GM18526 (cell line): ENCODE results near the gene MAGOH.
A peak's percentile ranks its signal among the peaks of the same experiment; 100 is the strongest.

ENCODE experiments used
- POLR2A ChIP-seq: IDR thresholded peaks from 3 replicates; pipeline ENCODE4 v1.6.1; 2011; ENCODE audit not compliant: insufficient read length; ENCODE audit errors: extremely low read depth

MAGOH gene

GRCh38 chr1:53256511-53257453 is 18.5 kb upstream of the MAGOH start:
- TF ChIP-seq POLR2A: no peak

- no peak for TF ChIP-seq POLR2A
Observed at GRCh38 chr1:53255031-53255430, 16.7 kb upstream of the MAGOH start.

GRCh38 chr1:53254011-53254640 is 15.8 kb upstream of the MAGOH start:
- TF ChIP-seq POLR2A: no peak

- TF ChIP-seq POLR2A: no peak
Observed at GRCh38 chr1:53250325-53250724, 12.0 kb upstream of the MAGOH start.

GRCh38 chr1:53249706-53250105 is 11.4 kb upstream of the MAGOH start:
- TF ChIP-seq POLR2A: no peak

GRCh38 chr1:53246261-53247134 is 8.2 kb upstream of the MAGOH start:
- TF ChIP-seq POLR2A: no peak

- no peak for TF ChIP-seq POLR2A
Observed at GRCh38 chr1:53244141-53244540, 5.8 kb upstream of the MAGOH start.

- no peak for TF ChIP-seq POLR2A
Observed at GRCh38 chr1:53242381-53242780, 4.1 kb upstream of the MAGOH start.

- no peak for TF ChIP-seq POLR2A
Observed at GRCh38 chr1:53241828-53242227, 3.5 kb upstream of the MAGOH start.

- no peak for TF ChIP-seq POLR2A
Observed at GRCh38 chr1:53237638-53238037, 680 bp downstream of the MAGOH start.

GRCh38 chr1:53220962-53221286 is 17.4 kb downstream of the MAGOH start:
- no peak for TF ChIP-seq POLR2A

GRCh38 chr1:53220171-53220961 is 18.0 kb downstream of the MAGOH start, which contains the start of gene CZIB:
TSS of gene CZIB (minus strand) at chr1:53220634. CDS start at chr1:53220575, 59 bp downstream.
- TF ChIP-seq POLR2A: peak; percentile 95

GRCh38 chr1:53219711-53220110 is 18.6 kb downstream of the MAGOH start:
- no peak for TF ChIP-seq POLR2A

- TF ChIP-seq POLR2A: no peak
Observed at GRCh38 chr1:53218201-53218600, 20.1 kb downstream of the MAGOH start.
